Vagina (tissue), 2 donors: Measurements from ENCODE around the gene TP53RK. TPM values are rescaled to one million over a fixed set of nuclear protein-coding genes. Genes with fewer than 3 reads are reported as not detected.

Source experiments
- DNase-seq, 2 donors: peaks; one replicate each; pipeline ENCODE4 v3.0.0-alpha.2; 2017; ENCODE audit errors: extremely low spot score in 2 of 2
- H3K27ac ChIP-seq: fragments of 200-600 bp; sonication (generic); one replicate; pipeline ENCODE4 v1.5.1; 2019
- H3K27me3 ChIP-seq: fragments of 200-600 bp; sonication (generic); one replicate; pipeline ENCODE4 v1.5.1; 2019
- H3K36me3 ChIP-seq, 2 donors: fragments of 200-600 bp; sonication (generic); one replicate each; pipeline ENCODE4 v1.5.1; 2017 to 2019
- H3K4me1 ChIP-seq: fragments of 200-600 bp; sonication (generic); one replicate; pipeline ENCODE4 v1.5.1; 2019
- H3K4me3 ChIP-seq, 2 donors: fragments of 200-600 bp; sonication (generic); 1 replicate in 1 of 2; 2 replicates in 1 of 2; pipeline ENCODE4 v1.5.1; 2016 to 2019
- H3K9me3 ChIP-seq: fragments of 200-600 bp; sonication (generic); one replicate; pipeline ENCODE4 v1.5.1; 2019
- POLR2A ChIP-seq, 2 donors: fragments of 450-650 bp; IDR thresholded peaks; one replicate each; pipeline ENCODE4 v1.6.1; 2017; ENCODE audit warnings: antibody characterized with exemption in 2 of 2, mild to moderate bottlenecking in 2 of 2, moderate library complexity in 2 of 2
- POLR2AphosphoS5 ChIP-seq, 2 donors: sonication (generic); formaldehyde crosslinking; IDR thresholded peaks; one replicate each; pipeline ENCODE4 v1.9.0; 2017; ENCODE audit warnings: antibody characterized with exemption in 2 of 2, mild to moderate bottlenecking in 2 of 2, low read depth in 1 of 2; ENCODE audit not compliant: insufficient read depth in 1 of 2
- intact Hi-C: fragments of 100-400 bp; cut with DNase I; formaldehyde crosslinking; loops from one replicate; pipeline ENCODE4 v1.15.1; 2023
- total RNA-seq: library from RNA; depleted of rRNA; stranded (reverse); fragments of >200 nt; gene quantifications from one replicate; pipeline ENCODE4 v1.2.3, GENCODE V29; 2016
- TF ChIP-seq, protein P1 (sequence below), 3 experiments: fragments of 450-650 bp in 2 of 3; fragments of 200-600 bp in 1 of 3; sonication (generic) in 1 of 3; IDR thresholded peaks; one replicate each; pipeline ENCODE4 v1.5.1; 2017 to 2019; ENCODE audit warnings: antibody characterized with exemption in 3 of 3, mild to moderate bottlenecking in 2 of 3, moderate library complexity in 2 of 3

The TP53RK gene
- total RNA-seq, 1 donor from 2014 or later = 27.7 TPM

DNA sequence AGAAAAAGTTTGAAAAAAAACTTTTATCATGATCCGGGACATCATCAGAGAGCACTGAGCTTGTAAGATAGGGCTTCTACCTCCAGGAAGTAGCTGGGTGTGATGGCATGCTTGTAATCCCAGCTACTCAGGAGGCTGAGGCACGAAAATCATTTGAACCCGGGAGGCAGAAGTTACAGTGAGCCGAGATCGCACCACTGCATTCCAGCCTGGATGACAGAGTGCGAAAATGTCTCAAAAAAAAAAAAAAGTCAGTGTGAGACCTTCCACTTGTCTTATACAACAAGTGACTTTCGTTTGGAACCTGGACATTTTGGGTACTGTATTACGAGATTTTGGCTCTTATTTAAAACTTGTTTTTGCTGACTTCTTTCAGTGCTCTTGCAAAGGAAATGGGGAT lies 32.1 kb downstream of the TP53RK start:
- intact Hi-C loops = no loop called here
- H3K27ac ChIP-seq = no peak overlapping the region
- no peaks in the 10 kb centered on the region for H3K36me3 ChIP-seq
- no peak overlapping the region for H3K4me3 ChIP-seq
- TF ChIP-seq POLR2A (IDR thresholded peaks at IDR 0.05) (no peak), POLR2AphosphoS5 (IDR thresholded peaks at IDR 0.05; ENCODE audit: insufficient read depth in 1 of 2, low read depth in 1 of 2) (no peak)
- TF ChIP-seq, protein P1, sequence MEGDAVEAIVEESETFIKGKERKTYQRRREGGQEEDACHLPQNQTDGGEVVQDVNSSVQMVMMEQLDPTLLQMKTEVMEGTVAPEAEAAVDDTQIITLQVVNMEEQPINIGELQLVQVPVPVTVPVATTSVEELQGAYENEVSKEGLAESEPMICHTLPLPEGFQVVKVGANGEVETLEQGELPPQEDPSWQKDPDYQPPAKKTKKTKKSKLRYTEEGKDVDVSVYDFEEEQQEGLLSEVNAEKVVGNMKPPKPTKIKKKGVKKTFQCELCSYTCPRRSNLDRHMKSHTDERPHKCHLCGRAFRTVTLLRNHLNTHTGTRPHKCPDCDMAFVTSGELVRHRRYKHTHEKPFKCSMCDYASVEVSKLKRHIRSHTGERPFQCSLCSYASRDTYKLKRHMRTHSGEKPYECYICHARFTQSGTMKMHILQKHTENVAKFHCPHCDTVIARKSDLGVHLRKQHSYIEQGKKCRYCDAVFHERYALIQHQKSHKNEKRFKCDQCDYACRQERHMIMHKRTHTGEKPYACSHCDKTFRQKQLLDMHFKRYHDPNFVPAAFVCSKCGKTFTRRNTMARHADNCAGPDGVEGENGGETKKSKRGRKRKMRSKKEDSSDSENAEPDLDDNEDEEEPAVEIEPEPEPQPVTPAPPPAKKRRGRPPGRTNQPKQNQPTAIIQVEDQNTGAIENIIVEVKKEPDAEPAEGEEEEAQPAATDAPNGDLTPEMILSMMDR (IDR thresholded peaks at IDR 0.05) = no peak
- DNase-seq = peak in 1 of 2 donors; percentile 20
- H3K4me1 ChIP-seq = no peaks in the 10 kb centered on the region
- no peaks in the 10 kb centered on the region for H3K9me3 ChIP-seq
- no peaks in the 10 kb centered on the region for H3K27me3 ChIP-seq

- Histone ChIP-seq H3K9me3 (no peaks in the 10 kb centered on the region), H3K4me3 (no peak overlapping the region), H3K27ac (no peak overlapping the region), H3K4me1 (no peaks in the 10 kb centered on the region), H3K36me3 (no peaks in the 10 kb centered on the region), H3K27me3 (no peaks in the 10 kb centered on the region)
- intact Hi-C loops = no loop called here
- DNase-seq = no peak
- no peak for TF ChIP-seq POLR2AphosphoS5 (IDR thresholded peaks at IDR 0.05; ENCODE audit: insufficient read depth in 1 of 2, low read depth in 1 of 2)
- TF ChIP-seq, protein P1 (IDR thresholded peaks at IDR 0.05) = no peak
- no peak for TF ChIP-seq POLR2A (IDR thresholded peaks at IDR 0.05)
These were observed 36.5 kb downstream of the TP53RK start for GRCh38 chr20:46652699-46653098.

GRCh38 chr20:46651091-46651962 lies 37.9 kb downstream of the TP53RK start, which contains the start of gene SLC13A3:
Gene SLC13A3, minus strand, starts transcription at chr20:46651459. Its CDS starts 38 bp downstream, at chr20:46651421.
- Histone ChIP-seq H3K9me3 (no peaks in the 10 kb centered on the region), H3K4me3 (no peak within 1 kb of the TSS), H3K27ac (no peak within 1 kb of the TSS), H3K36me3 (no peaks in the 10 kb centered on the region), H3K27me3 (no peaks in the 10 kb centered on the region), H3K4me1 (no peaks in the 10 kb centered on the region)
- intact Hi-C loops = no loop called here
- peak; percentile 56 to 93 for DNase-seq
- no peak for TF ChIP-seq POLR2AphosphoS5 (IDR thresholded peaks at IDR 0.05; ENCODE audit: insufficient read depth in 1 of 2, low read depth in 1 of 2)
- no peak for TF ChIP-seq POLR2A (IDR thresholded peaks at IDR 0.05)
- TF ChIP-seq, protein P1 (IDR thresholded peaks at IDR 0.05) = no peak

DNA sequence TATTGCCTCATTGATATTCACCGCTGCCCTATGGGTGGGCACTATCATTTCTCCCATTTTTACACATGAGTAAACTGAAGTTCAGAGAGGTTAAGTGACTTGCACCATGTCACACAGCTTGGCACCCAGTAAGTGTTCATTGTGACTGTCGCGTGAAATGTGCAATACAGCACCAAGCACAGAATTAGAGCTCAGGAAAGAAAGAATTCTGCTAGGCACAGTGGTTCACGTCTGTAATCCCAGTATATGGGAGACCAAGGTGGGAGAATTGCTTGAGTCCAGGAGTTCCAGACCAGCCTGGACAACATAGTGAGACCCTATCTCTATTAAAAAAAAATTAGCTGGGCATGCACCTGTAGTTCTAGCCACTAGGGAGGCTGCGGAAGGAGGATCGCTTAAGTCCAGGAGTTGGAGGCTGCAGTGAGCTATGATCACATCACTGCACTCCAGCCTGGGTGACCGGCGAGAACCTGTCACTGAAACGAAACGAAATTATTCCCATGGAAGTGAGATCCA lies 38.6 kb downstream of the TP53RK start:
- DNase-seq = peak in 1 of 2 donors; percentile 52
- H3K9me3 ChIP-seq = no peaks in the 10 kb centered on the region
- no peaks in the 10 kb centered on the region for H3K4me1 ChIP-seq
- H3K27me3 ChIP-seq = no peaks in the 10 kb centered on the region
- no peaks in the 10 kb centered on the region for H3K36me3 ChIP-seq
- no peak overlapping the region for H3K4me3 ChIP-seq
- no peak overlapping the region for H3K27ac ChIP-seq
- intact Hi-C loops = no loop called here
- TF ChIP-seq, protein P1 (IDR thresholded peaks at IDR 0.05) = no peak
- TF ChIP-seq POLR2A (IDR thresholded peaks at IDR 0.05) (no peak), POLR2AphosphoS5 (IDR thresholded peaks at IDR 0.05; ENCODE audit: insufficient read depth in 1 of 2, low read depth in 1 of 2) (no peak)
